HK-2 (cell line): Measurements from ENCODE around the gene PDLIM3.
"Not testable (repeated sequence)": the region's sequence is repeated elsewhere in the genome, so short reads cannot be mapped to it uniquely, and the experiment has no call there.

Experiments
- DNase-seq: peaks from one replicate; pipeline ENCODE4 v3.0.0-alpha.2; 2018; ENCODE audit not compliant: unreplicated experiment

PDLIM3 gene

GRCh38 chr4:185520119-185520518, 15.2 kb downstream of the PDLIM3 start:
- no peak for DNase-seq

GRCh38 chr4:185518494-185518893, 16.8 kb downstream of the PDLIM3 start:
- DNase-seq = no peak

- DNase-seq = no peak
Observed at GRCh38 chr4:185518069-185518468, 17.2 kb downstream of the PDLIM3 start.

- DNase-seq = no peak
Observed at GRCh38 chr4:185515248-185515647, 20.1 kb downstream of the PDLIM3 start.

GRCh38 chr4:185514182-185514697, 21.1 kb downstream of the PDLIM3 start:
- no peak for DNase-seq

GRCh38 chr4:185513489-185514181, 21.7 kb downstream of the PDLIM3 start:
- no peak for DNase-seq

GRCh38 chr4:185512516-185512915, 22.8 kb downstream of the PDLIM3 start:
- no peak for DNase-seq

GRCh38 chr4:185511243-185511642, 24.1 kb downstream of the PDLIM3 start:
- DNase-seq = not testable (repeated sequence)

GRCh38 chr4:185510806-185511205, 24.5 kb downstream of the PDLIM3 start:
- DNase-seq = no peak

- DNase-seq = no peak
Observed at GRCh38 chr4:185508181-185508580, 27.1 kb downstream of the PDLIM3 start.

- no peak for DNase-seq
Observed at GRCh38 chr4:185506422-185506821, 28.9 kb downstream of the PDLIM3 start.

GRCh38 chr4:185504098-185505047, 30.9 kb downstream of the PDLIM3 start:
- peak; percentile 51 for DNase-seq

GRCh38 chr4:185502386-185502785, 32.9 kb downstream of the PDLIM3 start:
- no peak for DNase-seq

- DNase-seq = no peak
Observed at GRCh38 chr4:185500576-185500975, 34.7 kb downstream of the PDLIM3 start.

- DNase-seq = no peak
Observed at GRCh38 chr4:185500035-185500434, 35.3 kb downstream of the PDLIM3 start.

GRCh38 chr4:185488650-185489049, 46.7 kb downstream of the PDLIM3 start:
- DNase-seq = no peak

GRCh38 chr4:185481401-185481800, 53.9 kb downstream of the PDLIM3 start:
- no peak for DNase-seq

- no peak for DNase-seq
Observed at GRCh38 chr4:185480016-185480732, 55.1 kb downstream of the PDLIM3 start.

GRCh38 chr4:185479507-185479971, 55.8 kb downstream of the PDLIM3 start:
- no peak for DNase-seq

GRCh38 chr4:185473247-185473646, 62.1 kb downstream of the PDLIM3 start:
- no peak for DNase-seq

GRCh38 chr4:185472103-185472542, 63.2 kb downstream of the PDLIM3 start:
- DNase-seq = no peak
